ENCODE data around the gene RHOJ.
"Not testable (repeated sequence)": the region's sequence is repeated elsewhere in the genome, so short reads cannot be mapped to it uniquely, and the experiment has no call there.

Gene RHOJ

DNA sequence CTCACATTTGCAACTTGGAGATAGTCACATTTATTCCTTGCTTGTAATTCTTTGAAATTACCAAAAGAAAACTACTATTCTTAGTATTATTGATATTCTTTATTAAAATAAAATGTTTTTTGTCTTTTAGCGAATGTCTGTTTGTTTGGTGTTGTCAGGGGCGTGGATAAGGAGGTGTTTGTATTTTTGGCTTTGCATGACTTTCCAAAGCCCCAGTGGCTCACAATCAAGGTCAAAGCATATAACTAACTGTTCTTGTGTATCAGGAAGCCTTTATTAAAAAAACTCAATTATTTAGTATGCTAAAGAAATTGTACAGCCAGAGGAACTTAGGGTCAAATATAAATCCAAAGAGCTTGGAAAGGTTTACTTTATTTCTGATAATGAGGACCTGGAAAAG lies 96.6 kb downstream of the RHOJ start:
- DNase-seq, result no peak

GRCh38 chr14:63301891-63302534 lies 97.8 kb downstream of the RHOJ start:
- DNase-seq, result no peak

DNA sequence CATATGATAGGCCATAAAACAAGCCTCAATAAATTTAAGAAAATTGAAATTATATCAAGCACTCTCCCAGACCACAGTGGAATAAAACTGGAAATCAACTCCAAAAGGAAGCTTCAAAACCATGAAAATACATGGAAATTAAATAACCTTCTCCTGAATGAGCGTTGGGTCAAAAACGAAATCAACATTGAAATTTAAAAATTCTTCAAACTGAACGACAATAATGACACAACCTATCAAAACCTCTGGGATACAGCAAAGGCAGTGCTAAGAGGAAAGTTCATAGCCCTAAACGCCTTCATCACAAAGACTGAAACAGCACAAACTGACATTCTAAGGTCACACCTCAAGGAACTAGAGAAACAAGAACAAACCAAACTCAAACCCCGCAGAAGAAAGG lies 100.2 kb downstream of the RHOJ start:
- DNase-seq, result not testable (repeated sequence)

DNA sequence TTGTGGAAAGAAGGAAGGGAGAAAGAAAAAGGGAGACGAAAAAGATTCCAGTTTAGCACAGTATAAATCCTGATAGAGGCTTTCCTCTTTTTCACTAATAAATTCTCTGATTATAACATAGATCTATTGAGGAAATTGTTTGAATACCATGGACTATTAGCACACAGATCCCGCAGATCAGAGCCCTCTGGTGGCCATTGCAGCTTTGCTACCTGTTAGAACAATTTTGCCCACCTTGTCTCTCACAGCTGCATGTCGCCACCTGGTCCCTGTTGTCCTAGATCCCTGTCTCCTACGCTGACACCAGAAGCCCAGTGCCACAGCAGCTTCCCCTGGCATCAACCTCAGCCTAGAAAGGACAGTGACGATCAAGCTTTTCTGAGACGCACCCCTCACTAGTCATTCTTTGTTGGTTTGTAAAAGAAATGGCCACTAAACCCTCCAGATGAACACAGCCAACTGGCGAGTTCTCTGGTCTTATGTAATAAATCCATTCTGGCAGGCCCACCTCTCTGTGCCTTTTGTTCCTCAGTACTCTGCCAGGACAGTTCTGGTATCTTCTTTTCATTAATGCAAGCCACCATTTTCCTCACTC lies 104.6 kb downstream of the RHOJ start:
- peak; percentile 56 for DNase-seq

GRCh38 chr14:63318835-63319234 lies 114.6 kb downstream of the RHOJ start, which contains the start of gene GPHB5:
GPHB5 (minus strand) TSS chr14:63318935; CDS start chr14:63317849, 1,086 bp downstream.
- no peak for DNase-seq

DNA sequence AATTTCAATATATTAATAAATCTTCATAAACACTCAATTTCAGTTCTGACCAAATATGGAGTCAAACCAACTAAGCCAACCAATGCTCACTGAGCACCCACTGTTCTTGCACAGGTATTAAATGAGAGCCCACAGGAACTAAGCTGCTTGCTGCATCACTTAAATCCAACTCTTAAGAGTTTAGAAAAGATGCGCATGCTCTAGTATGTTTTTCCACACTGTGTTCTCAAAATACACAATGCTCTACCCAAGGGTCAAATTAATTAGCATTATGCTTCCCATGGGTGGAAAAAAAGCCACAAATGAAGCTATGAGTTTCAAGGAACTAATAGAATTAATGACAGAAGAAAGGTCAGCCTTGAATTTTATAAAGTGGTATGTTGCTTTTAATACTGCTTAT lies 118.2 kb downstream of the RHOJ start:
- DNase-seq, result no peak

- no peak for DNase-seq
Observed at GRCh38 chr14:63322897-63323573, 118.8 kb downstream of the RHOJ start.

DNA sequence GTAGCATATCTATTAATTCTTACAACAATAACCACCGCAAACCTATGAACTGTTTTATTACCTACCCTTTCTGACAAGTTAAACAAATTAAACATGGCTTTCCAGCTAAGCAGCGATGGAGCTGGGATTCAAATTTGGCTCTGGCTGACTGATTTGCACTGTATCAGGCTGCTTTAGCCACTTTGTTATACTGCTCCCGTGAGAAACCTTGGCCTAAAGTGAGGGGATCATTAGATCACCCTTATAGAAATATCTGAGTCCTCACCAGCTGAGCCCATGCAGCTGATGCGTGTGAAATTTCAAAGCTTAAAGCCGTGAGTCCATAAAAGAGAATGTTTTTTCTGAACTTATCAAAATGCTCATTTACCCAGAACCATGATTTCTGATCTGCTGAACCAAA lies 122.6 kb downstream of the RHOJ start:
- DNase-seq, result no peak

DNA sequence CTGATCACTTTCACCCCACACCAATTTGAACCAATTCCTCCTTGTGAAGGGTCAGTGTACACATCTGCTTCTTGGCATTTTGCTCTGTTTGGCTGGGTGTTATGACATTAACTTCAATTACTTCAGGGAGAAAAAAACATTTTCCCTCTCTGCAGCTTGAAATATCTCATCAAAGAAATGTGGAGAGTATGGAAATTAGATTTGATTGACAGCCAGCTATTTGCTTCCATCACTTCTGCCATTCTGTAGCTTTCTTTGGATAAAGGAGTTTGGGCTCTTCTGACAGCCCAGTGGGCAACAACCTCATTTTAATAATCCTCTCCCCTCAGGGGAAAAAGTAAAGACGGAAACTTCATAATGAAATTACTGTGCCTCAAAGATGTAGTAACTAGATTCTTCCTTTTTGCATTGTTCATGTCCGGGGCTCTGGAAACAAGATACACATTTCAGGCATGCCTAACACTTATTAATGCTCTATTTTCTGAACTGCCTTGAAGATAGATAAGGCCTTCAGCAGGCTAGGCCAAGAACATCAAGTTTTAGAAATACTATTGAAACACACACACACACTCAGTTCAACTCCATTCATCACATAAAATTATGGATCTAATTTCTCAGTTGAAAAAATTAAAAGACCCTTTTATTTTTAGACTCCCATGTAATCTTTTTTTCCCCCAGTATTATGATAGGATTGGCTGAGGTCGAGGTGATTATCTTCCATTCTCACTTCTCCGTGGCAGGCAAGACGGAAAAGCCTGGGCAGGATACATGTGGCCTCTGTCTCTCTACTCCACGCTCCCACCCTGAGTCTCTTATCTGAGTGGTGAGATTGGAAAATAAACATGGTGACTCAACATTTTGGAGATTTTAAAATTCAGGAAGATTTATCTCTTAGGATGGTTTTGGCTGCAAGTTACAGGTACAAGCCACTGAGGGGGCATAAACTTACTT lies 124.8 kb downstream of the RHOJ start:
- no peak for DNase-seq

DNA sequence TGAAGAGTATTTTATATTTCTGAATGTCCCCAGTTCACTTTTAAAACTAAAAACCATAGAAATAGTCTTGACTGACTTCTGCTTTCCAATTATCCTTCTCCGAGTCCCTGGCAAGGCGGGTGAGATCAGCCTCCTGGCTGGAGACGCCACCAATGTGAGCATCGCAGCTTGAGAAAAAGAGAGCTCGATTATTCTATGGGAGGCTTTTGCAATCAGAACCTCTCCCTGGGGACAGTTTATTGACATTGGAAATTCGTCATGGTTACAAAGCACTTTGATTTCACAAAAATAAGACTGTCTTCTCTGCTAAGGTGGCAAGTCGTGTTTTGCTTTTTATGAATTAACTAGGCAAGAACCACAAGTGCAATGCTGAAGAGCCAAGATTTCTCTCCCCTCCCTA lies 138.1 kb downstream of the RHOJ start:
- DNase-seq, result peak; percentile 3

All from DMS53 (cell line).